NCI-H345 (cell line): Measurements from ENCODE around the gene PHF19.

Experiments
- DNase-seq: peaks from one replicate; lab custom pipeline; 2025; lab: John Stamatoyannopoulos, UW

The PHF19 gene

GRCh38 chr9:120913647-120914264 is 36.8 kb upstream of the PHF19 start:
- no peak for DNase-seq

DNA sequence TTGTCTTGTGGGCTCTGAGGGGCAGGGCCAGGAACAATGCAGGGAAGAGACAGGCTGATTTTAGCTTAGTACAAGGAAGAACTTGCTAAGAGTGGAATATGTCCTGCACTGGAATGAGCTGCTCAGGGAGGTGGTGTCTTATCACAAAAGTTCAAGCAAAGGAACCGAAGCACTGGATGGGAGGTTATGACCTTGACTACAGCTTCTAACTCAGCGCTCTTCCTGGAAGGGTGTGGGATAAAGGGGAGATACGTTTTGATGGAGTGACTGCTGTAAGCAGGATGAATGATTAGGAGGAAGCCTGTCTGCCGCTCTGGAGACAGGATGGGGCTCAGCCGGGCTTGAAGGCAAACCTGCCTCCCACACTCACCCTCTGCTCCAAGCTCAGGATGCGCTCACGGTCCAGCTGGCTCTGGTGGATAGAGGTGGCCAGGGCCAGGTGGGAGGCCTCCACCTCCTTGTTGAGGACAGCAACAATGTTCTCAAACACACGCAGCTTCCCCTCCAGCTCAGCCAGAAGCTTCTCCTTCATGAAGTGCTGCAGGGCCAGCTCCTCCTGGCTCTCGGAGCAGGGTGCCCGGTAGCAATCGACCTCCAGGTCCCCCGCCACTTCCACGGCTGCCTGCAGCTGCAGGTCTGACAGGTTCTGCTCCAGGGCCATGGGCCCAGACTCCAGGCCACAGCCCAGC is 36.1 kb upstream of the PHF19 start:
- DNase-seq: no peak

DNA sequence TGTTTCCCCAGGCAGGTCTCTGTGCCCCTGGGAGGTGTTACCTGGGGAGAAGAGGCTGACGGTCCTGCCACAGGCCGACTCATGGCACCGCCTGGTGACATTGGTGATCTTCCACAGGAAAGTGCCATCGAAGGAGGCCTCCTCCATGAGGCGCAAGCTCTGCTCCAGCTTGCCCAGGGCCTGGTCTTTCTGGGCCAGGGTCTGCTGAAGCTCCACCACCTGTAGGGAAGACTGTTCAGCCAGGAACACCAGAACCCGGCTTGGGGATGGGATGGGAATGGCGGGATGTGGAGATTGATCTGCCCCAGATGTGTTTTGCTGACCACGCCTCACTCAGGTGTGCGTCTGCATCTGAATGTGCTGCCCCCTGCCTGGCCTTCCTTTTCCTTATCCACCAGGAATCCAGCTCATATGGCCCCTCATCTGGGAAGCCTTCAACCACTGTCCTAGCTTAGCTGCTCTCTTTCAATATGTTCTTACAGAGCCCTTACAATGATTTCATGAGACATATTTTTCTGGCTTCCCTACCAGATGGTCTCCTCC is 34.4 kb upstream of the PHF19 start:
- DNase-seq: no peak

- no peak for DNase-seq
Measured at GRCh38 chr9:120910643-120911042, 33.7 kb upstream of the PHF19 start.

- DNase-seq: no peak
Measured at GRCh38 chr9:120909904-120910303, 32.9 kb upstream of the PHF19 start.

DNA sequence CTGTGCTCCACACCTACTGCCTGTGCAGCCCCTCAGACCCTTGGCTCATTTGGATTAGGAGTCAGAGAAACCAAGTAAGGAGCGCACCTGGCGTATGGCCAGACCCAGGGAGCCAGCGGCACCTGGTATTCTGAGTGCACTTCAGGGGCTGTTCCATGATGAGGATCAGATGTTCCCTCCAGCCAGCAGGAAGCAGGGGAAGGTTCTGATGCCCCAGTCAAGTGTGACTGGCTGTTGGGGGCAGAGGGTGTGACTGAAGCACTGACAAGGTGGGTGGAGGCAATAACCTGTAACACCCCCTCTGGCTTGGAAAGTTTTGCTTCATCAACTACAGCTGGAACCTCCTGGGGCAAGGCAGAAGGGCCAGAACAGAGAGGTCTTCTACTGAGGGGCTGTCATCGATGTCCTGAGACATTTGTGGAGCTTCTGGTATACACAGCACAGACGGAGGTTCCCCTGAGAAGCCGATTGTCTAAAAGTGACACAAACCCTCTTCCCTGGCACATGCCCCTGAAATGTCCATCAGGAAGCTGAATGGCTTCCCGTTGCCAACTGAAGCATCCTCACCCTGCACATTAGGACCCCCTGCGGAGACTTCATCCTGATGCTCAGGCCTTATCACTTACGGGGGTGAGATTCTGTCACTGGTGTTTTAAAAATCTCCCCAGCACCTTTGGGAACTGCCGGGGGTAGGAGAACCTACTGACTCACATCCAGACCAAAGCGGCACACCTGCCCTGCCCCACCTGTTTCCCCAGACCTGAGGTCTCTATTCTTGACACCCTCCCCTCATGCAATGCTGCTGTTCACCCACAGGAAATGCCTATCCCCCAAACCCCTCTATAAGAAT is 28.6 kb upstream of the PHF19 start:
- DNase-seq: peak; percentile 44

GRCh38 chr9:120904978-120905301 is 28.0 kb upstream of the PHF19 start:
- no peak for DNase-seq

- no peak for DNase-seq
Measured at GRCh38 chr9:120904061-120904977, 27.3 kb upstream of the PHF19 start.

- peak; percentile 40 for DNase-seq
Measured at GRCh38 chr9:120902569-120903535, 25.9 kb upstream of the PHF19 start.

GRCh38 chr9:120901755-120902568 is 25.0 kb upstream of the PHF19 start:
- DNase-seq: peak; percentile 50

- DNase-seq: no peak
Measured at GRCh38 chr9:120900824-120901223, 23.8 kb upstream of the PHF19 start.

GRCh38 chr9:120899490-120900068 is 22.6 kb upstream of the PHF19 start:
- no peak for DNase-seq

DNA sequence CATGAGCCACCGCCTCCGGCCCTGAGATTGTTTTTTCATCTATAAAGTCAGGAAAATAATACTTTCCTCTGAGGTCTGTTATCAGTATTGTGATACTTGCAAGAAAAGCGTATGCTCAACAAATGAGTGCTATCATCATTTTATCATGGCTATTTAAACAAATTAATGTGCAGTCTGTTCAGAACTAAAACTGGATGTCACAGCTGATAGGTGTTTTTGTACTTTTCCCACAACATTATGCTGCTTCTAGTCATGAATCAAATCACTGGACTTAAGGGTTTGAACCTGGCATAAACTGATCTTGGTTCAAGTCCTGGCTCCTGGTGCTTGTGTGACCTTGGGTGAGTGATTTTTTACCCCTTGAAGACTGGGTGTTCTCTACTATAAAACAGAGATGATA is 21.4 kb upstream of the PHF19 start:
- no peak for DNase-seq

DNA sequence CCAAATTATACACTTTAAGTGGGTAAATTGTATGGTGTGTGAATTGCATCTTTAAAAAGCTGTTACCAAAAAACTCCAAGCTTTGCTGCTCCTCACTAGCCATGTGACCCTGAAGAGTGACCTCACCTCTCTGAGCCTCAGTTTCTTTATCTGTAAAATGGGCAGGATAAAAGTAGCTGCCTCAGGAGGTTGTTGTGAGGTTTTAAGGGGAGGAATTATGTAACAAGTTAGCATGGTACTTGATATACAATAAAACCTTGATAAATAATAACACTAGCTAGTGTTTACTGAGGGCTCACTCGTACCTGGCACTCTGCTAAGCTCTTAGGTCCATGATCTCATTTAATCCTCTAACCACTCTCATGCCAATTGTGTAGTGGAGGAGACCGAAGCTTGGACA is 19.0 kb upstream of the PHF19 start:
- no peak for DNase-seq

DNA sequence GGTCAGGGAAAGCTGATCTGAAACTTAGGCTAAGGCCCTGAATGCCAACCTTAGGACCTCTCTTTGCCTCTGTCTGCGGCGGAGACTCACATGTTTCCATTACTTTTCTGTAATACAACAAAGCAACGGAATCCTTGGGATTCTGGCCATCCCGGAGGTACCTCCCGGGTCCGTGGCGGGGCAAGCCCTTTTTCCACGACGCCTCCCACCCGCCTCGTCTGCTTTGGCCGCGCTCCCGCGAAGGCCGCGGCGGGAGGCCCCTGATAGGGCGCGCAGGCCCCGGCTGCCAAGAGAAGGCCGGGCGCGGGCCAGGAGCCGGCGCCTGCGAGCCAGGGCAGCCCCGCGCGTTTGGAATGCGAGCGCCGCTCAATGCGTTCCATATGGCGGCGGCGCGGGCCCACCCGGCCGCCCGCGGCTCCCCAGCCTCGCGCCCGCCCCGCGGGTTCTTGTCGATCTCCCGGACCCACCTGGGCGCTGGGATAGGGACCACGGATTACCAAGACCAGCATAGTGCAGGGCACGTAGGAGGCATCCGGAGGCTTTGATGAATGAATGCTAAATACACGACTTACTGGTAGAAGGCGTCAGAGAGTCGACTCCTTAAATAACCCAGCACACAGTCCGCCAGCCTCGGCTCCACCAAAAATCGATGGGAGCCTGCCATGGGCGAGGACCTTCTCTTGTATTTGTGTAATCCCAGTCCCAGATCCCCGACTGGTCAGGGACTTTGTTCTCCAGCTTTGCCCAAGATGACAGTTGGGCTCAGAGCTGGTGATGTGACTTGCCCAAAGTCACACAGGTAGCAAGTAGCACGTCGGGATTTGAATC is 17.5 kb upstream of the PHF19 start:
- DNase-seq: no peak

DNA sequence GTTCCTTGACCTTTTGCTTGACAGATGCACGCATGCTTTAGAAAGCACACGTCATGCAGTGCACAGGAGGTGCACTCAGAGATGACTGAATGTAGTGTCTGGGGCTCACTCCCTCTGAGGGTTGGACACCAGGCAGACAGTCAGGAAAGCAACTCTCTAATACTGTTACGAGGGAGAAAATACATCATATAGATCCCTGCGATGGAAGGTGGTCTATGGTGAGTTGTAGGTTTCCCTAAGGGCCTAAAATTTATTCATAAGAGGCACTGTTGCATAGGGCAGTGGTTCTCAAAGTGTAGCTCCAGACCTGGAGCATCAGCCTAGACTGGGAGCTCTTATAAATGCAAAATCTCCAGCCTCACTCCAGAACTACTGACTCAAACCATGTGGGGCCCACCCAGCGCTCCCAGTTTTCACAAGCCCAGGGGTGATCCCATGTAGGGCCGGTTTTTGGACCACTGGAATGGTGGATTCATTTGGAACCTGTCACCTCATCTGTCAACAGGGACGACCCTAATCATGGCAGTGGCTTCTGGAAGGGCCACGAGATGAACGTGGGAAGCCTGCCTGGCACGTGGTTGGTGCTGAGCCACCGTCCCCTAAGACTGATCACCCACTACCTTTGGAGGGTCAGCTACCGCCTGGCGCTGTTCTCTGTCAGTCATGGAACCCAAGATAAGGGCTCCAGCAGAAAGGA is 16.8 kb upstream of the PHF19 start:
- DNase-seq: no peak

DNA sequence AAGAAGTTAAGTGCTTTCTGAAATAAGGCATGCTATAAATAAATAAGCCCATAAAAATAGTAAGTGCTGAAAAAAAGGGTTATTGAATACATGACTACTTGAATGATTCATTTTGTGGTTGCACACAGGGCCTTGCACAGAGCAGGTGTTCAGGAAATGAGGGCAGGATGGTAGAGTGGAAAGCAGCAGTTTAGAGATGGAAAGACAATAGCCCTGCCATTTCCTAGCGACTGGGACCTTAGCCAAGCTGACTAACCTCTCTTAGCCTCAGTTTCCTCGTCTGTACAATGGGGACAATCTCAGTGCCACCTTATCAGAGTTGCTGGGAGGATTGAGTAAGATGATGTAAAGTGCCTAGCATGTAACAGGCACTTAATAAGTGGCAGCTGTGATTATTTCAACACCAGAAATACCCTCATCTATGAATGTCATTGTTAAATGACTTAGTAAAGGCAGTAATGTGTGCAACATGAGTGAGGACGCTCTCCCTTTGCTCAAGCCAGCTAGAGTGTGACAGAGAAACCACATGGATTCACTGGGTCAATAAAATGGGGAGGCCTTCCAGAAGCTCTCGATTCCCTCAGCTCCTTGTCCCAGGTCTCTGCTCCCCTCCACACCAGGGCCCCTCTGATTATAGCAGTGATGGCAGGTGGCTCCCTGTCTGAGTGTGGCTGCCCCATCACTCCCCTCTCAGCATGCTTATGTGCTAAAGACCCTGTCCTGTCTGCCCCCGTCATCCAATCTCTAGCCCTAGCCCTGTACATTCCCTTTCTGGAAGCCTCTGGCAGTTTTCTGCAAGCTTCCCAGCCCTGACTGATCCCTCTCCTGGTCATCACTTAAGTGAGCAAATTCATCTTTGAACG is 16.0 kb upstream of the PHF19 start:
- DNase-seq: no peak
